GM19395 (cell line): ENCODE data around the gene MPZL2.
A peak's percentile ranks its signal among the peaks of the same experiment; 100 is the strongest.

Experiments
- ATAC-seq: cut with Tn5 transposase; IDR thresholded peaks from one replicate; pipeline ENCODE4 v1.9.1; 2021; ENCODE audit warnings: mild to moderate bottlenecking, moderate library complexity; ENCODE audit not compliant: unreplicated experiment

Gene MPZL2

GRCh38 chr11:118283756-118284350 lies 19.8 kb upstream of the MPZL2 start:
- ATAC-seq: no peak

GRCh38 chr11:118283037-118283636 lies 19.0 kb upstream of the MPZL2 start:
- ATAC-seq: no peak

DNA sequence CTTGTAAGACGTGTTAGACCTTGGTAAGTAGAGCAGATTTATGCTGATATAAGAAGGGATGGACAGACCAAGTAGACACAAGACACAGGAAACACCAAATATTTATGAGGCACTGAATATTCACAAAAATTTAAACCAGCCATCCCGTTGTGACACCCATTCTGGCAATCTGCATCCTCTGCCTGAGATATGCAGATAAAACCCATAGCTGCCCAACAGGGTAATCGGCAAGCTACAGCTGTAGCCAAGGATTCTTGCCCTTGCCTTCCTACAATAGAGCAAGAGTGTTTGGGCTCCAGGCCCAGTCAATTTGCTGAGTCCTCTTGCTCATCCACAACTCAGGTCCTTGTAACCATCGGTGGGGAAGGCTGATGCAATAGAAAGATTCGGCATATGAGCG lies 18.5 kb upstream of the MPZL2 start:
- ATAC-seq: no peak

- ATAC-seq: no peak
These were observed 17.2 kb upstream of the MPZL2 start for GRCh38 chr11:118281284-118281683.

DNA sequence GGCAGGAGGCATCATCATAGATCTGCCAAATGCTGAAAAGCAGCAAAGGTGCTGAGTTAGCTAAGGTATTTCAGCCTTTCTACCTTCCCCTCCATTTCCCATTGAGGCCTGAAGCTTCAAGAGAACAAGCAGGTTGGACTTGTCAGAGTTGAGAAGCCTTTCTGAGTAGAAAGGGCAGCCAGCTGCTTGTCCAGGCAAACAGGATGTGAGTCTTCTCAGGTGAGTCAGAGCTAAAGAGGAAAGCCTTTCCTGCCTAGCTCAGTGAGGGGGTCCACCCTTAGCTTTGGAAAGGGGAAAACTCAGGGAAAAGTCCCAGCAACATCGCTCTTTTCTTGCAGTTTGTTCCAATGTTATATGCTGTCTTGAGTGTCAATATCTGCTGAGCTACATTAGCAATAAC lies 13.2 kb upstream of the MPZL2 start:
- no peak for ATAC-seq

GRCh38 chr11:118276422-118276821 lies 12.3 kb upstream of the MPZL2 start:
- ATAC-seq: no peak

- ATAC-seq: no peak
These were observed 11.1 kb upstream of the MPZL2 start for GRCh38 chr11:118275176-118275575.

- ATAC-seq: no peak
These were observed 10.1 kb upstream of the MPZL2 start for GRCh38 chr11:118274186-118274585.

GRCh38 chr11:118272001-118272400 lies 7.9 kb upstream of the MPZL2 start:
- no peak for ATAC-seq

DNA sequence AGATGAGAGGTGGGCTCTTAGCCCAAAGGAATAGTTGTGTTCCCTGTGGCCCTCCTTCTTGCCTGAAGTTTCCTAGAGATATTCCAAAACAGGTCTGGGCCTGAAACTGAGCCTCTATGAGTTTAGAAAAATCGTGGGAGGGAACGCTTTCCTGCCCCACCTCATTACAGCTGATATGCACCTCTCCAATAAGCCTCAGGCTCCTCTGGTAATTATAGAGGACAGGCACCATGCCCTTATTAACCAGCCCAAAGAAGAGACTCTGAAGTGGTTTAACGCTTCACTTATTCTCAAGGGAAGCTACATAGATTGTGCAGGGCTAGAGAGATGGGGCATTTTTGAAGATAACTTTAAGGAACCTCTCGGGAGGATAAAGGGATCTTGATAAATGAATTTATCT lies 3.4 kb upstream of the MPZL2 start:
- no peak for ATAC-seq

DNA sequence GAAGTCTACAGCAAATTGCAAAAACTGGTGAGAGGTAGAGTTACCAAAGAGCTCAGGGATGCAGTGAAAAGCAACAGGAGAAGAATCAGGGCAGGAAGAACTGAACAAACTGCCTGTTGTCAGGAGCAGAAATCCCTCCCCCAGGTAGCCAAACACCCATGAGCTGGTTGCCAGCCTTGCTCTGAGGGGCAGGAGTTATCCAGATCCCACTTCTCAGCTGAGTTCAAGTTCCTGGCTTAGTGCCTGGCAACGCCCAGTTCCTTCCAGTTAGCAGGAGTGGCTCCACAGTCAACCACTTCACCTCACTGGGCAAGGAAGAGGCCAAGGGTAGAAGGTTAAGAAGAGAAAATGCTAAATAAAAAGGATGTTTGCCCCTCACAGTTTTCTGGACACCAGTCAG lies 1.9 kb upstream of the MPZL2 start:
- no peak for ATAC-seq

- ATAC-seq: no peak
These were observed 720 bp upstream of the MPZL2 start for GRCh38 chr11:118264569-118265465.

- ATAC-seq: no peak
These were observed 985 bp downstream of the MPZL2 start for GRCh38 chr11:118263112-118263511.

- ATAC-seq: no peak
These were observed 3.7 kb downstream of the MPZL2 start for GRCh38 chr11:118260353-118260752.

GRCh38 chr11:118259138-118259537 lies 5.0 kb downstream of the MPZL2 start:
- no peak for ATAC-seq

GRCh38 chr11:118258410-118258809 lies 5.7 kb downstream of the MPZL2 start:
- ATAC-seq: no peak

GRCh38 chr11:118252688-118253087 lies 11.4 kb downstream of the MPZL2 start:
- ATAC-seq: peak; percentile 25

- peak; percentile 79 for ATAC-seq
These were observed 12.0 kb downstream of the MPZL2 start, which contains the start of gene MPZL3 for GRCh38 chr11:118251858-118252652. Gene MPZL3 (minus strand): TSS chr11:118252365. CDS start chr11:118252294, 71 bp downstream.

DNA sequence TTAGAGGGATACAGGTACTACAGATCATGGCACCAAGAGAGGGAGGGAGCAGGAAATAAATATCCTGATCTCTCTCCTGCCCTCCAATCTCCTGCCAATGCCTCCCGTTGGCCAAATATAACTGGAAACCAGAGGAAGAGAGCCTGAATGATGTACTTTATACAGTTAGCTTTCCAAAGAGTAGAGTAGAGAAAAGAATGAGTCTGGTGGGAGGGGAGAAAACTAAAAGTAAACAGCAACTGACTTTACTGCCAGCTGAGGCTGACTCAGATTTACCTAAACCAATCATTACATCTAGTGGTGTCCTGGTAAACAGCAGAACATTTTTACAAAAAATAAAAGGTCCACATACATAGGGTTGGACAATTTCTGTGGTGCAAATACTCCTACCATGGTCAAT lies 17.1 kb downstream of the MPZL2 start:
- ATAC-seq: no peak

- ATAC-seq: no peak
These were observed 18.0 kb downstream of the MPZL2 start for GRCh38 chr11:118245936-118246562.
